NK-92 (cell line): Measurements from ENCODE around the gene RSPH9.
A peak's percentile ranks its signal among the peaks of the same experiment; 100 is the strongest.
"Not testable (repeated sequence)": the region's sequence is repeated elsewhere in the genome, so short reads cannot be mapped to it uniquely, and the experiment has no call there.

Source experiments
- DNase-seq: peaks from one replicate; lab custom pipeline; 2025; ENCODE audit not compliant: unreplicated experiment; lab: John Stamatoyannopoulos, UW

RSPH9 gene

GRCh38 chr6:43682724-43683429 lies 38.0 kb downstream of the RSPH9 start:
- DNase-seq: no peak

DNA sequence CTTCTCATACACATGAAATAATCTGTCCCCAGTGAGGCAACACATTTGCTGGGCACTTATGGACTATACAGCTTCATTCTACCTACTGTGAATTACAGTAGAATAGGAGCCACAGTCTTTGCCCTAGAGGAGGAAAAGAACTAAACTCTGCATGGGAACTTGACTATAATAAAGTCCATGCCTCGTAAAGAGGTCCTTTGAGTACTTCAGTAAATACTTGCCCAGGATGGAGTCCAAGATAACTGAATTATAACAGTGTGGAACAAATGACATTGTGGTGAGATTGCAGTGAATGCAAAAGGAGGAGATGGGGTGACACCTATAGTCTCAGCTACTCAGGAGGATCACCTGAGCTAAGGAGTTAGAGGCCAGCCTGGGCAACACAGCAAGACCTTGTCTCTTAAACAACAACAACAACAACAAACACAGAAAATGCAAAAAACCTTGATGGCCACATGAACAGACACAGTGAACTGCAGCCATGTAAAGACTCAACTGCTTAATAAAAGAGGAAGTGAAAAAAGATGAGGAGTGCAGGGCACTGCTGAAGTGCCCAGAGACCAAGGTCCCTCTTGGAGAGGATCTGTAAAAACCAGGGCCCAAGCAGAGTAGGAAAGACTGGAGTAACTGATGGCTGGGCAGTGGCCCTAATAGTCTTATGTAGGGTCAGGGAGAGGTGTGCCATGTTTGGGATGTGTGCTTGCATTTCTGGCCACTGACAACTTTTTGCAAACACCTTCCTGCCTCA lies 39.0 kb downstream of the RSPH9 start:
- DNase-seq: no peak

DNA sequence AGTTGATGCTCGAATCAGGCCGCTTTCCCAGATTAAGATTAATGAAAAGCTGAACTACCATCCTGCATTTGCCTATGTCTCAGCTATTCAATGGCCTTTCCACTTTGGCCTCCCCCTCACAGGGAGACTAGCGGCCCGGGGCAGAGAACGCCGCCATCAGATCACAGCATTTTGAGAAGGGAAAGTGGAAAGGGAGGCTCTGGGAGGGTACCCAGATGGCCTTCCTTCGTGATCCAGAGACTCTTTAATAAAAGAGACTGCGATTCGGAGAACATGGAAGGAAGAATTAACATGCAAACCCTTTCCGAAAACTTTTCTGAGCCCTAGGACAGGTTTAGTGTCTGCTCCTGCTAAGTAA lies 42.2 kb downstream of the RSPH9 start:
- DNase-seq: no peak

DNA sequence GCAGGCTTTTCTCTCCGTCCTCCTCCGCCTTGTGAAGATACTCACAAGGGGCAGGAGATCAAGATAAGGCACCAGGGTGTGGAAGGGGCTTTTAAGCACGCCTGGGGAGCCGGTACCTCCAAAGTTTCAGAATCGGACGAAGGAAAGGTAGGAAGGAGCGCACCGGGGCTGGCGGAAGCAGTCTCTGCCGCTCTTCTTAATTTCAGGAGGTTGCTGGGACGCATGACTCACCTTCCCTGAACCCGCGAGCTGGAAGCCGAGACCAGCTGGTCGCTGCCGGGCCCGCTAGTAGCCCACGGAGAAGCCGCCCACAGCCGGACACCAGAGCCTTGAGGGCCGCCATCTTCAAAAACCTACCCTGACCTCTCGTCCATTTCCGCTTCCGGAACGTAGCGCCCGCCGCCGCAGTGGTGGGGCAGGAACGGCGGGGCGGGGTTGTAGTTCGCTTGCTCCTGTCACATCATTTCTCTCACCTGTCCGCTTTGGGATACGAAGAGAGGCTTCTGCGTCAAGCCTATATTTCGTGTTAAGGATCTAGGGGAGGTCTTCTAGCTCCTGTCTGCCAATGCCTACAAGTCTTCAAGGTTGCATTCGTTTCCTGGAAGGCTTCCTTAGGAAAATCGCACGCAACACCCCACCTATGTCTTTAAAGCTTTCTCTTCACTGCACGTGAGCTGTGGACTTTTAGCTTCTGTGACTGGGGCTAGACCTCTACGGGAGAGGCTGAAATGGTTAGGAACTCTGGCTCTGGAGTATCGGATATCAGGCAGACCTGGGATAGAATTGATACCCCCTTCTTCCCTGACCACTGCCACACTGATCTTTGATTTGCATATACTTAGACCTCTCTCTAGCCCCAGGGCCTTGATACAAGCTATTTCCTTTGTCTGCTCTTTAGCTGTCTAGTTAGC lies 42.9 kb downstream of the RSPH9 start, which contains the start of gene MRPS18A:
Gene MRPS18A, minus strand, starts transcription at position 355 of the 911 bp plus-strand sequence. Its CDS starts 12 bp downstream, at position 343.
- peak; percentile 21 for DNase-seq

DNA sequence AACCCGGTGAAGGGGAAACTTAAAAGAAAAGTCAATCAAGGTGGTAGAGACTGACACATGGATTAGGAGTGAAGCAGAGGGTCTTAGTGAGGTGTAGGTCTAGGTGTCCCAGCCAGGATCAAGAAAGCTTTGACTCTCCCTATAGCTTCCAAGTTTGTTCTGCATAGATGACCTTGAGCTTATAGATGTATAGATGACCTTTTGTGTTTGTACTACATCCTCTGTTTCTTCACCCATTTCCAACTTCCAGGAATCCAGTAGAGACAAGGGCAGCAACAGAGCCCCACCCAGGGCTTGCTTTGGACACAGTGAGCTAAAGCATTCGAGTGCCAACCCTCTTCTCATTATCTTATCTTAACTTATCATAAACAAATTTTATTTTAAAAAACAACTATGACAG lies 44.6 kb downstream of the RSPH9 start:
- DNase-seq: no peak

DNA sequence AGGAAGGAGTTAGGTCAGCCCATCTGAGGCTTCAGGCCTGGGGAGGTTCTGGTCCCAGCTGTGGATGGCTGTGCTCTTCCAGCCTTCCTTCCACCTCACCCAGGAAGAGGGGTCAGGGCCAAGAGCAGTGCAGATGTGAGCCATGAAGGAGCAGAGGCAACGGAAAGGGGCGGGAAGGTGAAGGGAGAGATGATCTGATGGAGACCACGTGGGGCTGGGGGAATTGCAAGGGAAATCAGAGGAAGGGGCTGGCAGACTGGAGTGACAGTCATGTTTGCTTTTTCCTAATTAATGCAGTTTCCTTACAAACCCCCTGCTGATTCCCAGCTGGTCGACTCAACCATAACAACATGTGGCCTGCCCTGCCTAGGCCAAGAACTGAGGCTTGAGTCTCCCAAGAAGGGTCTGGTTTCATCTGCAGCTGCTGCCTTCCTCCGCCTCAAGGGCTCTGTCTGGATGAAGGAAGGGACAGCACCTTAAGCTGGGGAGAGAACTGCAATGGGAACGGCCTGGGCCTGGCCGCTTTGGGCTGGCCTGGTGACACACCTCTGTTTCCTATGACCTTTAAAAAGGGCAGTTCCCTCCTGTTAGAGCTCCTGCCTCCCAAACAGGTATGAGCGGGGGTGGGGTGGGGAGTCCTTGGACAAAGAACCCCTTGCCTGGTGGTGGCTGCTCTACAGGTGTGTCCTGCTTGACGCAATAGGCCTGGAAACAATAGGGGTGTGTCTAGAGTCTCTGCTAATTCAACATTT lies 50.6 kb downstream of the RSPH9 start:
- no peak for DNase-seq

DNA sequence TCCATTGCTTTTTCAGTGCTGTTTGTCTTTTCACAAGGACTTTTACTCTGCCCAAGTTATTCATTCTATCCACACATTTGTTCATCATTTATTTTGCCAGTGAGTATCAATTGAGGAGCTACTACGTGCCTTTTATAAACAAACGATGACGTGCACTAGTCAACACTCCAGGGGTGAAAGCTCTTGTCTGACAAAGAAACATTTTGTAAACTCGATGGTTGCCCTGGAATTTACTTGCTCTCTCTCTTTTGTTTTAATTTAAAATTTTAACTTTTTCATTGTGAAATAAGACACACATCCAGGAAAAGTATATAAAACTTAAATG lies 51.1 kb downstream of the RSPH9 start:
- DNase-seq: no peak

- no peak for DNase-seq
These were observed 52.6 kb downstream of the RSPH9 start for GRCh38 chr6:43697421-43697820.

- DNase-seq: no peak
These were observed 53.9 kb downstream of the RSPH9 start for GRCh38 chr6:43698584-43699349.

DNA sequence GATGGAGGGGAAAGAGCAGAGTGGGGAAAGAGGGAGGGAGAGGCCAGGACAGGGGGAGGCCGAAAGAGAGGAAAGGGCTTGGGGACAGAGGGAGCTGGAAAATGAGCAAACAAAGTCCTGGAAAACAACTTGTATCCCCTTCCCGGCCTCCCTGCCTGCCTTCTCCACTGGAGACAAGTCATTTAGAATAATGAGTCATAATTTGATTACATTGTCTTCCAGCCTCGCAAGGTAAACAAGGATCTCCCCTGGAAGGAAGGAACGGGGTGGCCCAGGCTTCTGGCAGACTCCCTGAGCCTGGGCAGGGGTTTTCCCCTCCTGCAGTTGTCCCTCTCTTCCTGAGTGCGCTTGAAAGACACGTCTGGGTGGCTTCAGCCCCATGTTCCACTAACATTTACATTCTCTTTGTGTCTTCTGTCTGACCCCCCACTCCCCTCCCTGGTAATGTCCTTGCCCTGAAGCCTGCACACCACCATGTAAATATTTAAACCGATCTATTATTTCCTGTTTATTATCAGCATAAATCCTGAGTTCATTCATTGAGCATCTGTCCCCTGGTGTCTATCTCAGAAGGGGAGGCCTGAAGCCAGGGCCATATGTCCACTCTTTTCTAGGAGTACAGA lies 54.8 kb downstream of the RSPH9 start:
- DNase-seq: no peak

DNA sequence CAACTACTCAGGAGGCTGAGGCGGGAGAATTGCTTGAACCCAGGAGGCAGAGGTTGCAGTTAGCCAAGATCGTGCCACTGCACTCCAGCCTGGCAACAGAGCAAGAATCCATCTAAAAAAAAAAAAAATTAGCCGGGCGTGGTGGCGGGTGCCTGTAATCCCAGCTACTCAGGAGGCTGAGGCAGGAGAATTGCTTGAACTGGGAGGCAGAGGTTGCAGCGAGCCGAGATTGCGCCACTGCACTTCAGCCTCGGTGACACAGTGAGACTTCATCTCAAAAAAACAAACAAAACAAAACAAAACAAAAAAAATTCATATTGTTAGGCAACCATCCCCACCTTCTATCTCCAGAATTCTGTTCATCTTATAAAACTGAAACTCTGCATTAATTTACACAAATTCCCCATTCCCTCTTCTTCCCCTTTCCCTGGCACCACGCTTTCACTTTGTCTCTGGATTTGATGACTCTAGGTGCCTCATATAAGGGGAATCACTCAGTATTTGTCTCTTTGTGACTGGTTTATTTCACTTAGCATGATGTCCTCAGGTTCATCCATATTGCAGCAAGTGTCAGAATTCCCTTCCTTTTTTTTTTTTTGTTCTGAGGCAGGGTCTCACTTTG lies 56.2 kb downstream of the RSPH9 start:
- not testable (repeated sequence) for DNase-seq

- DNase-seq: no peak
These were observed 57.3 kb downstream of the RSPH9 start for GRCh38 chr6:43702171-43702533.

DNA sequence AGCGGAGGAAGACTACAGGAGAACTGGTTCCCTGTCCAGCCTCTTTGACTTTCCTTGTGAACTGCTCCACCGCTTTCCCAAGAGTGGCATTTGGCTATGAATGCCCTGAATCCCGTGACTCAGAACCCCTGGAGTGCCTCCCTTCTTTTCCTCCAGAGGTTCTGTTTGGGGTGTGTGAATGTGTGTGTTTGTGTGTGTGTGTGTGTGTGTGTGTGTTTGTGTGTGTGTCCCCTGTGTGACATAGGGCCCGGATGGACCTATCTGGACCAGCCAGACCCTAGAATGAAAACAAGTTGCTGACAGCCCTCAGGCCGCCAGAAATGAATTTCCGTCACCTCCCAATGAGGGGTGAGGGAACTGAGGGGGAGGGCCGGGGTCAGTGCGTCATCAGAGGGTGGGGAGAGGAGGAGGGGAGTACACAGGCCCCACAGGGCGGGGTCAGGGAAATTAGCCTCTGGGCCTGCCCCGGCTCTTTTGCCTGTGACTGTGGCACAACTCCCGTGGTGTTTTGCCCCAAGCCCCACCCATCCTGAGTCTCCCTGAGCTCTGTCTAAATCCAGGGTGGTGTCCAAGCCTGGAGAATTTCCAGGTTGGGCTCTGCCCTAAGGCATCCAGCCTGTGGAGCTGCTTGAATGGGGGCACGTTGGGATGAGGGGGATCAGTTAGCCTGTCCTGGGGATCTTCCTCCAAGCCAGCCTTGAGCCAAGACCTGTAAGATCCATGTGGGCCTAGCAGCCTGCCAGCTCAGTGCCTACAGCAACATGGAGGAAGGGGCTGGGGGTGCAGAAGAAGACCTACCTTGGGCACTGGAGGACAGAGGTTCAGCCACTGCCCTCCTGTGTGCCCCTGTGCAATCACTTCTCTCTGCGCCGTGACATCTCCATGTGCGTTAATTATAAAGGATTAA lies 58.0 kb downstream of the RSPH9 start:
- DNase-seq: no peak

GRCh38 chr6:43703512-43704429 lies 58.9 kb downstream of the RSPH9 start:
- DNase-seq: no peak

DNA sequence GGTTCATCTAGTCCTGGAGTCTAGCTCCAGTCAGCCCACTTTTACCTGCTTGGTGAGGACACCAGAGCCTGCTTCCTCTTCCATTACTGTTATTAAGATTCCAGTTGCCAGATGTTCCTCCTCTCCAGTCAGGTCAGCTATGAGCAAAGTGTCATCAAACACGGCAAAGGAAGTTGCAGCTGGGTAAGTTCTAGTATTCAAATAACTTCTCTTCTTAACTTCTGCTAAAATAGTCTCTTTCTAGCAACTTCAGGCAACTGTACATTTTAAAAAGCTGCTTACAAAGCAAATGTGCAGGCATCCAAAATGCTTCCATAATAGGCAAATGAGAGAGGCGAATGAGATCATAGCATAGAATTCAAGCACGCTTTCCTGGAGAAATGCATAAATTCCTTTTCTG lies 61.2 kb downstream of the RSPH9 start:
- DNase-seq: no peak

DNA sequence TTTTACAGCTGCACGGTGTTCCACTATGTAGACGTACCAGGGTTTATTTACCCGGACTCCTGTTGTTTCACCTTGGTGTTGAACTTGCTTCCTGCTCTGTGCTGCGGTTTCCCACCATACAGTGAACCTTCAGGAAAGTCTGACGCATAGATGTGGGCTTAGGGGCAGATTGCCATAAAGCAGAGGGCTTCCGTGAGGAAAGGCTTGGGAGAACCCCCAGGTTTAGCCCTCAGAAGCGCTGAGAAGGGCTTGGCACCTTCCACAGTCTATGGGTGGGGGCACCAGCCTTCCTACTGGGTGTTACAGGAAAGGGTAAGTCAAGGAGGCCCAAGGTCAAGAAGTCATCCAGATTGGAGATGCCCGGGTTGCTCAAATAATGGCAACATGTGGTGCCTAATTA lies 62.0 kb downstream of the RSPH9 start:
- DNase-seq: no peak

DNA sequence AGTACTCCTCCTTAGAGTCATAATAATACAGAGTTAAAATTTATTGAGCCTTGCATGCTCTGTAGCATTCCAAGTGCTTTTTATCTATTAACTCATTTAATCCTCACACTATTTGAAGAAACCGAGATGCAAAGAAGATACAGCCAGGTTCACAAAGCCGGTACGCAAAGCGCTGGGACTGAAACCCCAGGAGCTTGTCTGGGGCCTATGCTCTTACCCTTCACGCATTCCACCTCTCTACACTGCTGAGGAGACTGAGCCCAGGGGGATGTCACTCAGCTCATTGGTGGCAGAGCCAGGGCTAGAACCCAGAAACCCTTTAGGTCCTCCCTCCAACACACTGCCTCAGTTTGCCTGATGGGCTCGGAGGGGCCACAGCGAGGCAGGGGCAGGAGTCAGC lies 62.4 kb downstream of the RSPH9 start:
- no peak for DNase-seq
